Mesenteric fat pad (tissue), 1 donor: ENCODE measurements around the gene SFT2D1. TPM values are rescaled to one million over a fixed set of nuclear protein-coding genes. Genes with fewer than 3 reads are reported as not detected.

ENCODE experiments used
- DNase-seq: peaks from one replicate; pipeline ENCODE4 v3.0.0-alpha.2; 2020; ENCODE audit warnings: low spot score
- total RNA-seq: library from RNA; stranded (reverse); fragmentation: NEBNext Ultra II Directional; extraction: Animal tissue kit (Norgen Biotek cat#: 25700); gene quantifications from one replicate; pipeline ENCODE4 v1.2.1, GENCODE V29; 2021
- donor health status: DM: yes; HTN: yes; CAD: no.

The SFT2D1 gene
- total RNA-seq, 1 donor from 2014 or later: 47.7 TPM

DNA sequence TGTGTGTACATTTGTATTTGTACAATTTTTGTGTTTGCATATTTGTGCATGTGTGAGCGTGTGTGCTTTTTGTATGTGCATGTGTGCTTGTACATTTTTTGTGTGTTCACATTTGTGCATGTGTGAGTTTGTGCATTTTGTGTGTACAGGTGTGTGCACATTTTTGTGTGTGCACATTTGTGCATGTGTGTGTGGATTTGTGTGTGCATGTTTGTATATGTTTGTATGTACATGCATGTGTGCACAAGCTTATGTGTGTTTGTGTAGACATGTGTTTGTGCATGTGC is 63.0 kb downstream of the SFT2D1 start:
- DNase-seq: no peak

DNA sequence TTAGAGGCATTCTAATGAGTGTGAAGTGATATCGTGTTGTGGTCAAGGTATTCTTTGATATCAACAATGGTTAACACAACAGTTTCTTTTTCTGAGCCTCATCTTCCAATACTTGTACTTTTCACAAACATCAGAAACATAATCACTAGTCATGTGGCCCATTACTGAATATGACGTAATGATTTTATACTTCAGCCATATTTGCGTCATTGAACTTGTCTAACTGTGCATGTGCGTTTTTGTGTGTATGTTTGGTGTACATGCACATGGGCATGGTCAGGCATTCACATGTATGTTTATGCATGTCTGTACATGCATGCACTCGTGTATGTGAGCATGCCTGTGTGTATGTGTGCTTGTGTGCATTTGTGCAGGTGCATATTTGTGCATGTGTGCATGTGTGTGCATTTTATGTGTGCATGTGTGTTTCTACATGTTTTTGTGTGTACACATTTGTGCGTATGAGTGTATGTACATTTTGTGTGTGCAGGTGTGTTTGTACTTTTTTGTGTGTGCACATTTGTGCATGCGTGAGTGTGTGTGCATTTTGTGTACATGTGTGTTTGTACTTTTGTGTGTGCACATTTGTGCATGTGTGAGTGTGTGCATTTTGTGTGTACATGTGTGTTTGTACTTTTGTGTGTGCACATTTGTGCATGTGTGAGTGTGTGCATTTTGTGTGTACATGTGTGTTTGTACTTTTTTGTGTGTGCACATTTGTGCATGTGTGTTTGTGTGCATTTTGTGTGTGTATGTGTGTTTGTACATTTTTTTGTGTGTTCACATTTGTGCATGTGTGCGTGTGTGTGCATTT is 63.6 kb downstream of the SFT2D1 start:
- DNase-seq: no peak

DNA sequence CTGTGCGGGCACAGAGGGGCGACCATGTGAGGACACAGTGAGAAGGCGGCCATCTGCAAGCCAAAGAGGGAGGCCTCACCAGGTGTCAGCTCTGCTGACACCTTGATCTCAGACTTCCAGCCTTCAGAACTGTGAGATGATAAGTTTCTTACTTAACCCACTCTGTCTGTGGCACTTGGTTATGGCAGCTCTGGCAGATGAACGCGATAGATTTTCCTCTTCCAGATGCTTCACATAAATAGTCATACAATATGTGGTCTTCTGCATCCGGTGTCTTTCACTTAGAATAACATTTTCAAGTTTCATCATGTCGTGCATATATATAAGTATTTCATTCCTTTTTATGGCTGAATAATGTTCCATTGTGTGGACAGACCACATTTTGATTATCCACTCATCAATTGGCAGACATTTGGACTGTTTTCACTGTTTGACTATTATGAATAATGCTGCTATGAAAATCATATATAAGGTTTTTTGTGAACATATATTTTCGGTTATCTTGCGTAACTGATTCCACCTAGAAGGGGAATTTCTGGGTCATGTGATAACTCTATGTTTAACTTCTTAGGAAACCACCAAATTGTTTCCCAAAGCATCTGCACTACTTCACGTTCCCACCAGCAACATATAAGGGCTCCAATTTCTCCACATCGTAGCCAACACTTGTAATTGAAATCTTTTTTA is 64.3 kb downstream of the SFT2D1 start:
- DNase-seq: no peak

DNA sequence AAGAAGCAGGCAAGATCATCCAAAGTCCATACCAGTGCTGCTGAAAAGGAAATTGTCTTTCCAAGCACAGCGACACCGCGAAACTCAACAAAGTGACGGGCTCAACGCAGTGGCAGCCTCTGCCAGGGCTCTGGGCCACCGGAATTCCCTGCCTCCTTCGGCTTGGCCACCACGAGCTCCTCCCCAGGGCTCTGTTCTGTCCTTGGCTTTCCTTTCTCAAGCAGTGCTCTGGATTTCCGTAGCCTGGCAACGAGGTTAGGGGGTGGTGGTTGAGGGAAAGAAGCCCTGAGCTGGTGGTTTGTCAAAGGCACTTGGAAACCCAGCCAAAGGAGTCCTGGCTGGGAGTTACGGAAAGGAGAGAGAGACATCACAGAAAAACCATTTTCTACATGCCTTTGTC is 65.3 kb downstream of the SFT2D1 start:
- DNase-seq: no peak

DNA sequence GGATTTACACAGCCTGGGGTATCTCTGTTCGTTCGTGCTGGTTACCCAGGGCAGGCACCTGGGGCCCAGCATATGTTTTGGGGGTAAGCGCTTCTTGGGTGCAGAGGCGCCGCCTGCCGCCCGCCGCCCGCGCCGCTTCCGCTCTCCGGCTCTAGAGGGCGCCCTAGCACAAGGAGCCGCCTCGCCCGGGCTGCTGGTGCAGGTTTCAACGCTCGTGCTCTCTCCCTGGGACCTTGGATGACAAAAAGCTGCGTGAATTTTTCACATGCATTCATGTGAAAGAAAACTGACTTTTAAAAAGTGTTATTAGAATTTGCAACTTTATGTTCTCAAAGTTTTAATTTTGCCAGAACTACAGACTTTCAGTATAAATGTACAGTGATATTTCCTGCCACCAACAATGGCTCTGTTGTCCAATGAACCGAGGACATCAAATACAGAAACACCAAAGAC is 66.6 kb downstream of the SFT2D1 start:
- no peak for DNase-seq

DNA sequence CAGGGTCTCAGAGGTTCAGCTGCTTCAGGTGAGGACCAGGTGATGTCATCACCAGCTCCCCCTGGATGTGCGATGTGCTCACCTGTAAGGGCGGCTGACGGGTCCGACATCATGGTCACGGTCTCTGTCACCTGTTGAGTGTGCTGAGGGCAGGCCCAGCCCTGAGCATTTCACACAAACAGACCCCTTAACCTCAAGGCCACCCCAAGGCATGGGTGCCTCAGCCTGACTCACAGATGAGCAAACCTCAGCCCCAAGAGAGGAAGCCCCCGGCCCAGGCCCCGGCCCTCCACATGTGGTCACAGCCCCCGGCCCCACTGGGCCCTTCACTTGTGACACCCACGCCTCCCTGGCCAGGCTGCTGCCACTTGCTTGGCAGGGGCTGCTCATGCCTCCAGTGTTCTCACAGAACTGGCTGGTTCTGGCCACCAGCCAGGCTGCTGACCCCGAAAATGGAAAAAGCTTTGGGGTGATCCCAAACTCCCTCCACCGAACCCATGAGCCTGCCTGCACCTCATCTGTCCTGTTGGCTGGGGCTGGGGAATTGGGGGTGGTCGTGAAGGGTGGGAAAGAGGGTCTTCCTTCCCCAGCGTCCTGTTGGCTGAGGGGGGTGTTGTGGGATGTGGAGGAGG is 67.5 kb downstream of the SFT2D1 start:
- no peak for DNase-seq

DNA sequence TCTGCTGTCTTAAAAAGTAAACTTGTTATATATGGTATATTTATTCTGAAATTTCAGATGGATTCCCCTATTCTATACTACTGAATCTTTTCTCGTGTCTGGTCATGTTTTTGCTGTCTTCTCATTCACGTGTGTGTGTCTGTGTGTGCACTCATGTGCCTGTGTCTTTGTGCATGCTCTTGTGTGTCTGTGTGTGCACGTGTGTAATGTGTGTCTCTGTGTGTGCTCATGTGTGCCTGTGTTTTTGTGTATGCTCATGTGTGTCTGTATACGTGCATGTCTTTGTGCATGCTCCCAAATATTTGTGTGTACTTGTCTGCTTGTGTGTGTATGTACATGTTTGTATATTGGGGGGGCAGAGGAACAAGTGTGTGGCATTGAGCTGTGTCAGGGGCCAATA is 68.2 kb downstream of the SFT2D1 start:
- DNase-seq: no peak

DNA sequence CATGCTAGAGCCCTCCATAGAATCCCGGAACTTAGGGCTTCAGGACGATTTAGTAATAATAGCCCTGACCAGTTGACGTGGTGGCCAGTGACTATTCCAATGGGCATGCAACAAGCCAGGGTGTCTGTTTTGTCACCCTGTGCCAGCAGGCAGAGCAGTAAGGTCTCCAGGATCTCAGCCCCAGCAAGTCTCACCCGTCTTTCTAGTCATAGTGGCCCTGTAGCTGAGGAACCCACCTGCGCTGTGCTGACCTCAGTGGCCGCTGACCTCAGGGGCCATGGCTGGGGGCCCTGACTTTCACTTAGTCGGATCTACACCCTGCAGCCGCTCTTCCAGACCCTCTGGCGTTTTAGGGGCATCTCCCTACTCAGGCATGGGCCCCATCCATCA is 71.0 kb downstream of the SFT2D1 start:
- DNase-seq: no peak

DNA sequence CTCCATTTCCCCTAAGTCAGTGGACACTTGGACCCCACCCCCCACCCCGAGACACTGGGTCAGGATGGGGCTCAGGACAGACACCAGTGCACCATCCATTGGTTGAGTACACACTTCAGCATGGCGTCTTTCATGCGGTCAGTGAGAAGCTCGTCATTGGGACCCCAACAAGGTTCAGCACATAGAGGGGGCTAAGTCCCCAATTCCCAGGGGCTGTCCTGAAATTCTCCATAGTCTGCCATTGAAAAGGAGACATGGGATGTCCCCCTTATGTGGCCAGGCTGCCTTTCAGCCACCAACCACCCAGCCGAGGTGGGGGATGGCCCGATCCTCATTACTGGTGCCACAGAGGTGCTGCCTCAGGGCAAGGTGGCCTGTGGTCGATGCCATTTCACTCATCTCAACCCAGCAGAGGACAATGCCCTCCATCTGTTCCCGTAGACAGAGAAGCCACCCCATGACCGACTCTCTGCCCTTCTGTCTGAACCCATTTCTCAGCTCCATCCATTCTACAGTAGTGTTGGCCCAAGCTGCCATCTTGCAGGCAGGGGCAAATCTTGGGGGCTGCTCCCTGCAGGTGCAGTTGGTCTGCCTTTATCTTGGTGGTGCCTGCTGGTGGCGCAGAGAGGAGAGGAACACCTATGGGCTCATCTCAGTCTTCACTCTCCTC is 71.5 kb downstream of the SFT2D1 start:
- DNase-seq: no peak

Other genes with a start within 250 kb of the SFT2D1 start
- gene TBXT, start 174.7 kb downstream of the SFT2D1 start, total RNA-seq: not detected
- gene PRR18, start 34.2 kb downstream of the SFT2D1 start, total RNA-seq: 1.0 TPM
- gene MPC1, start 40.4 kb upstream of the SFT2D1 start, total RNA-seq: 49.1 TPM
- gene RAMACL, start 244.1 kb upstream of the SFT2D1 start, total RNA-seq: 3.2 TPM